NK-92 (cell line): ENCODE data around the gene OCRL.

Source experiments
- DNase-seq: peaks from one replicate; lab custom pipeline; 2025; ENCODE audit not compliant: unreplicated experiment; lab: John Stamatoyannopoulos, UW

The OCRL gene

DNA sequence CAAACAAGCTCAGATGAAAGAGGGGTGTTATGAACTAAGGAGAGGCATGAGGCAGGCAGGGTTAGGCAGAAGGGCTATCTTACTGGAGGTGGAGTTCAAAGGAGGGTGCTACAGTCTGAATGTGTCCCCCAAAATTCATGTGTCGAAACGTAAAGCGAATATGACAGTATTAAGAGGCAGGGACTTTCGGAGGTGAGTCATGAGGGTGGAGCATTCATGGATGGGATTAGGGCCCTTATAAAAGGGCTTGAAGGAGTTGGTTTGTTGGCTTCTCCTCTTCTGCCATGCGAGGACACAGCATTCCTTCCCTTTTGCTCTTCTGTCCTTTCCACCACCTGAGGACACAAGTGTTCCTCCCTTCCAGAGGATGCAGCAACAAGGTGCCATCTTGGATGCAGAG, 91.8 kb downstream of the OCRL start:
- no peak for DNase-seq

DNA sequence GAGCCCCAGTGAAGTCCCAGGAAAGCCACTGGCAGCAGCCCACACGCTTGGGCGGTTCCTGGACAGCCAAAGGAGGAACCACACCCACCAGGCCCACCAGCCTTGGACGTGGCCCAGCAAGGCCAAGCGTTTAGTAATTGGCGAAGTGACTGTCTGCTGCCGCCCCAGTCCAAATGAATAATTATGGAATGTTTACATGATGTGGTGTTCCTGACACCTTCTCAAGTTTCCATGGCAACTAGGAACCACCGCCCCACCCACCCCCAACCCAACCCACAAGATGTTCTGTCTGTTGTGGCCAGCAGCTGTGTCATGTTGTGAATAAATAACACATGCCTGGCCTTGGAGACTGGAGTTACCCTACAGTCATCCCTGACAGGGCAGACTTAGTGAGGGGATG, 92.4 kb downstream of the OCRL start:
- DNase-seq: no peak

DNA sequence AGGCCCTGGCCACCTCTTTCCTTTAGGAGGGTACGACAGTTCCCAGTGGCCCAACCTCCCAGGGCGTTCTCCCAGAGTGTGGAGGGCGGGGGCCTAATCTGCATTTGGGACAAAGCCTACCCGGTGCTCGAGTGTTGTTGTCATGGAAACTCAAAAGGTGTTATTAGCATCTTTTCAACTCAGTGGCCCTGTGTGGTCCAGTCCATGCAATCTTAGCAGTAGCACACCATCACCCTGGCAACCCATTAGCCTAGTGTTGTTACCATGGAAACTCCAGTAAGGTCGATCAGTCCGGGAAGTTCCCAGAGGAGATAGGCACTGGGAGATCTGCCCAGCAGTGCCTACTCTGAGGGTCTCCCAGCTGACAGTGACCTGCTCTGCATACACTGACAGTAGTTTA, 94.5 kb downstream of the OCRL start:
- DNase-seq: no peak

DNA sequence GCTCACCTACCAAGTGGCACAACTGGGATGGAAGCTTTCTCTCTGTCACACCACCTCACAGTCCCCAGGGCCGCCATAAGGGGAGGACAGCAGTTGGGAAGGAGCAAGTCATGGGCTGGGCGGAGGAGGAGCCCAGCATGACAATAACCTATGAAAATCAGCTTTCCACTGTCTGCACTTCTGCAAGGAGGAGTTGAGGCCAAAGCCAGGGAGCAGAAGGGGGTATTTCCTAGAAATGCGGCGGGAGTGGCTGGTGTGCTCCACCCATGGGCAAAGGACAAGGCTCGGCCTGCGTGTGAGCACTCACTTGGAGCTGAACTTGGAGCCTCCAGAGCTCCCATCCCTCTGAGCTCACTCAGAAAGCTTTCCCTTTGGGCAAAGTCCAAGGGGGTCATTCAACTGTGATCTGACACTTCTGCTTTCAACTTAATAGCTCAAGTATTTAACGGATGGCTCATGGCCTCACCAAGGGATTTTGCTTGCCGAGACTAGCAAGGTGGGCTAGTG, 96.2 kb downstream of the OCRL start:
- DNase-seq: no peak

DNA sequence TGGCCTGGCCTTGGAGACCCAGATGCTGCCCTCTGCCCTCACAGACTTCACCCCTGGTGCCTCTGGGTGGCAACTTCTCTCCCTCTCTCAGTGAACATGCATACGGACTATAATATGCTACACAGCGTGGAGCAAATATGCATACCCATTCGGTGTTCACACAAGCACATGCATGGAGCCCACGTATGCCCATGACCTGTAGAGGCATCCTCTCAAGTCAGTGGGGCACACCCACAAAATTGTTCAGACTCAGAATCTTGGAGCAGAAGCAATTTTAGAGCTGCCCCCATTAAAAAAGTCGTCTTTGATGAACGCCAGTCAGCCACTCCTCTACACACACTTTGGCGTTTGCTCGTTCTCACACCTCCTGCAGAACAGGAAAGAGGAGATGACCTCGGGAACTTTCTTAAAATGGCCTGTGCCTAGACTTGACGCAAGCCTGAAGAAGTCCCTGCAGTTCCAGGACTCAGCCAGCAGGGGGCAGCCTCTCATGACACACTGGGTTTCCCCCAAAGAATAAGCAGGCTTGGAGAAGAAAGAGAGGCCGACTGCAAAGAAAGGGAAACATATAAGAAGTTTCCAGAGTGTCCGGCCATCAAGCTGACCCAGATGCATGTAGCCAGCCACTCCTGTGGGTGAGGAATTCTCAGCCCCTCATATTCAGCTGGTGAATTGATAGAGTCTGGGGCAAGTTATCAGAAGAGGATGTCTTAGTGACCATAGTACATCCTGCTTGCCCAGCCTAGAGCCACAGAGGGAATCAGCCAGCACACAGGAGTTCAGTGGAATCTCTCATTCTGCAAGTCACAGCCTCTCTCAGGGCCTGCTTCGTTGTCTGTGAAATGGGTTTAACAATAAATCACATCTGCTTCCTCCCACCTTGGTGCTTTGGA, 97.4 kb downstream of the OCRL start:
- DNase-seq: no peak

DNA sequence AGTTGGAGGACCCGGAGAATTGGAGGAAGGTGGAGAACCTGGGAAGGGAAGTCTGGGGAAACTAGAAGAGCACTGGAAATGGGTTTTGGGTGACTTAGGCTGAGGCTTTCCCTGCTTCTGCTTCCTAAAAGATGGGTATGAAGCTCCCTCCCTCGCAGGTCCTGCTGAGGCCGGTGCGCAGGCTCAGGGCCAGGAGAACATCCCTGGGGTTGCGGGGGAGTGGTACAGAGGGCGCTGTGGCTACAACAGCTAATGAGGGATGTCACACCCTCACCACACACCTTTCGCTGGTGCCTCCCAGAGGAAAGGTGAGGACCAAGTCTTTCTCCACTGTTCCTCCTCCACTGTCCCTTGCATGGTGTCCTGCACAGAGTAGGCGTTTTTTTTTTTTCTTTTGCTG, 98.9 kb downstream of the OCRL start:
- DNase-seq: no peak

DNA sequence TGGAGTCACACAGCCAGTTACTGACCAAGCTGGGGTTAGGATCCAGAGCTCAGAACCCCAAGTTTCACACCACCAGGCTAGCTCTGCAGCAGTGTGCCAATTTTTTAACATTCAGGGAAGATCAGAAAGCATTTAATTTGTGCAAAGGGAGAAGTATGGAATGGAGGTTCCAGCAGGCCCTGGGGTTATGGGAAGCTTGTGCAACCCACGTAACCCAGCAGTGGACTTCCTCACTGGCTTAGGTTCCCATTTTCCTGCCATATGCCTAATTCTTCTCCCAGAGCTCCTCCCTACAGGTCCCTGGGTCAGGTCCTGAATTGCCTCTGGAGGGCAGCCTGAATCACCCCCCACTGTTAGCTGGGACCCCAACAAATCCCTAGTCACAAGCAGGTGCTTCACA, 100.7 kb downstream of the OCRL start:
- DNase-seq: no peak

DNA sequence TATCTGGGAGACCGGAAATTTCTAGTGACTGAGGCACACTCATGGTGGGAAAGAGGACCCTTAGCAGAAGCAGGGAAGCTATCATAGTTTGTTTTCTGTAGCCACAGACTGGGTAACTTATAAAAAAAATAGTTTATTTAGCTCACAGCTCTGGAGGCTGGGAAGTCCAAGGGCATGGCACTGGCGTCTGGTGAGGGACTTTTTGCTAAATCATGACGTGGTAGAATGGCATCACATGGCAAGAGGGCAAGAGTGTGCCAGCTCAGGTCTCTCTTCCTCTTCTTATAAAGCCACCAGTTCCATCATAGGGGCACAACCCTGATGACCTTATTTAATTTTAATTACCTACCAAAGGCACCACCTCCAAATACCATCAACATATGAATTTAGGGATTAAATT, 101.4 kb downstream of the OCRL start:
- no peak for DNase-seq

DNA sequence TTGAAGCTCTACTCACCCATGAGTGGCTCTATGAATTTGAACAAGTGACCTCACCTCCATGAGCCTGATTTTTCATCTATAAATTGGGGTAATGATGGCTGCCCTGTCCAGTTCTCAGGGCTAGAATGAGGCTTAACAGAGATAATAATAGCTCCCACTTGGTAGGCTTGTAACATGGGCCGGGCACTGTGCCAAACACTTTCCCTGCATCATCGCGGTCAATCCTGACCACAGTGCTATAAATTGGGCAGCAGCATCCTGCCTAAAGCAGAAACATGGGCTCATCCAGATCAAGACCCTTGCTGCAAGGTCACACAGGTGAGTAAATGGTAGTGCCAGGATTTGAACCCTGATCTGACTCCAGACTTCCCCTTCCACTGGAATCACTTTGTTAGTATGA, 101.9 kb downstream of the OCRL start:
- DNase-seq: no peak
